Peyer's patch (tissue), 4 donors: ENCODE data around the gene FAM118B. TPM values are rescaled to one million over a fixed set of nuclear protein-coding genes. Genes with fewer than 3 reads are reported as not detected.

ENCODE experiments used
- DNase-seq, 3 donors: peaks; one replicate each; pipeline ENCODE4 v3.0.0-alpha.2; 2017 to 2019
- H3K27ac ChIP-seq, 4 donors: fragments of 200-600 bp; sonication (generic); one replicate each; pipeline ENCODE4 v1.5.1; 2016 to 2019
- H3K27me3 ChIP-seq, 2 donors: fragments of 200-600 bp; sonication (generic); one replicate each; pipeline ENCODE4 v1.5.1; 2019
- H3K36me3 ChIP-seq, 3 donors: fragments of 200-600 bp; sonication (generic); one replicate each; pipeline ENCODE4 v1.5.1; 2016 to 2019
- H3K4me1 ChIP-seq, 4 donors: fragments of 200-600 bp; sonication (generic); one replicate each; pipeline ENCODE4 v1.5.1; 2016 to 2019
- H3K4me3 ChIP-seq, 4 donors: fragments of 200-600 bp; sonication (generic); 1 replicate in 3 of 4; 2 replicates in 1 of 4; pipeline ENCODE4 v1.5.1; 2016 to 2019; ENCODE audit warnings: mild to moderate bottlenecking in 1 of 4
- H3K9me3 ChIP-seq, 4 donors: fragments of 200-600 bp; sonication (generic); one replicate each; pipeline ENCODE4 v1.5.1; 2016 to 2019; ENCODE audit warnings: mild to moderate bottlenecking in 1 of 4
- POLR2A ChIP-seq, 2 donors: fragments of 450-650 bp; IDR thresholded peaks; one replicate each; pipeline ENCODE4 v1.5.1; 2017; ENCODE audit warnings: antibody characterized with exemption in 2 of 2, mild to moderate bottlenecking in 2 of 2, moderate library complexity in 2 of 2
- total RNA-seq, 4 donors: library from RNA; depleted of rRNA; stranded (reverse); fragments of >200 nt; gene quantifications; one replicate each; pipeline ENCODE4 v1.1.0, GENCODE V29; 2016
- TF ChIP-seq, protein P1 (sequence below), 6 experiments: fragments of 450-650 bp in 4 of 6; fragments of 200-600 bp in 2 of 6; sonication (generic) in 1 of 6; IDR thresholded peaks; one replicate each; pipeline ENCODE4 v1.5.1; 2017 to 2019; ENCODE audit warnings: antibody characterized with exemption in 6 of 6, mild to moderate bottlenecking in 3 of 6, moderate library complexity in 1 of 6

FAM118B gene
- total RNA-seq, 4 donors from 2014 or later: 22.9 to 36.9 (median 29.5) TPM

GRCh38 chr11:126182787-126183445 lies 28.7 kb upstream of the FAM118B start:
- TF ChIP-seq, protein P1, sequence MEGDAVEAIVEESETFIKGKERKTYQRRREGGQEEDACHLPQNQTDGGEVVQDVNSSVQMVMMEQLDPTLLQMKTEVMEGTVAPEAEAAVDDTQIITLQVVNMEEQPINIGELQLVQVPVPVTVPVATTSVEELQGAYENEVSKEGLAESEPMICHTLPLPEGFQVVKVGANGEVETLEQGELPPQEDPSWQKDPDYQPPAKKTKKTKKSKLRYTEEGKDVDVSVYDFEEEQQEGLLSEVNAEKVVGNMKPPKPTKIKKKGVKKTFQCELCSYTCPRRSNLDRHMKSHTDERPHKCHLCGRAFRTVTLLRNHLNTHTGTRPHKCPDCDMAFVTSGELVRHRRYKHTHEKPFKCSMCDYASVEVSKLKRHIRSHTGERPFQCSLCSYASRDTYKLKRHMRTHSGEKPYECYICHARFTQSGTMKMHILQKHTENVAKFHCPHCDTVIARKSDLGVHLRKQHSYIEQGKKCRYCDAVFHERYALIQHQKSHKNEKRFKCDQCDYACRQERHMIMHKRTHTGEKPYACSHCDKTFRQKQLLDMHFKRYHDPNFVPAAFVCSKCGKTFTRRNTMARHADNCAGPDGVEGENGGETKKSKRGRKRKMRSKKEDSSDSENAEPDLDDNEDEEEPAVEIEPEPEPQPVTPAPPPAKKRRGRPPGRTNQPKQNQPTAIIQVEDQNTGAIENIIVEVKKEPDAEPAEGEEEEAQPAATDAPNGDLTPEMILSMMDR (IDR thresholded peaks at IDR 0.05): no peak
- no peak for TF ChIP-seq POLR2A (IDR thresholded peaks at IDR 0.05)
- Histone ChIP-seq H3K27ac (no peak overlapping the region), H3K4me1 (peaks cover 0 to under 1% (median 0%) of the 10 kb centered on the region in 4 donors), H3K36me3 (no peaks in the 10 kb centered on the region), H3K4me3 (no peak overlapping the region), H3K9me3 (no peaks in the 10 kb centered on the region), H3K27me3 (no peaks in the 10 kb centered on the region)
- DNase-seq: no peak

- no peak for DNase-seq
- Histone ChIP-seq H3K9me3 (no peaks in the 10 kb centered on the region), H3K4me1 (peaks cover 0 to 5% (median 0%) of the 10 kb centered on the region in 4 donors), H3K36me3 (no peaks in the 10 kb centered on the region), H3K27ac (no peak overlapping the region), H3K27me3 (no peaks in the 10 kb centered on the region), H3K4me3 (no peak overlapping the region)
- no peak for TF ChIP-seq POLR2A (IDR thresholded peaks at IDR 0.05)
- TF ChIP-seq, protein P1 (IDR thresholded peaks at IDR 0.05): no peak
These were observed 26.1 kb upstream of the FAM118B start for GRCh38 chr11:126185259-126186024.

DNA sequence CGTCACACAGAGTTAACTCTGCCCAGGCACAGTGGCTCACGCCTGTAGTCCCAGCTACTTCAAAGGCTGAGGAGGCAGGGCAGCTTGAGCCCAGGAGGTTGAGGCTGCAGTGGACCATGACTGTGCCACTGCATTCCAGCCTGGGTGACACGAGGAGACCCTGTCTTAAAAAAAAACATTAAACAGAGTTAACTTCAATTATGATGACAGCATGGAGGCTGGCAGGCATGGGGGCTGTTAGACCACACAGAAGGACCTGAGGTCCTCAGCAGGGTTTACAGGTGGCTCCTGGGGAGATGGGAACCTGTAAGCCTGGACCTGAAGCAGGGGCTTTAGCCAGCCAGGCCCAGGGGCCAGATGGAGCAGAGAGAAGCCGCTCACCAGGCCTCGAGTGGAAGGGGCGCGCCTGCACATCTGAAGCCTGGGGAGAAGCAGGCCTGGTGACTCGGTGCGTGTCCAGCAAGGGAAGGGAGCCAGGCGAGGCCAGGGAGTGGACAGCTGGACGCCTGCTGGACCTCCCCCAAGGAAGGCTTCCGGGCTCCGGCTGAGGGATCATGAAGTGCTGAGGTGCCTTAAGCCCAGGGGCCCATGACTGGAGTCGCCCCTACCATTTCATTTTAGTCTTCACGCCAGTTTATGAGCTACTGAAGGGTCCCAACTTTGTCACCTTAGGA lies 25.4 kb upstream of the FAM118B start:
- Histone ChIP-seq H3K27ac (no peak overlapping the region), H3K4me3 (no peak overlapping the region), H3K27me3 (no peaks in the 10 kb centered on the region), H3K36me3 (no peaks in the 10 kb centered on the region), H3K4me1 (peaks cover 0 to 5% (median 0%) of the 10 kb centered on the region in 4 donors), H3K9me3 (no peaks in the 10 kb centered on the region)
- TF ChIP-seq, protein P1 (IDR thresholded peaks at IDR 0.05): no peak
- no peak for TF ChIP-seq POLR2A (IDR thresholded peaks at IDR 0.05)
- no peak for DNase-seq

DNA sequence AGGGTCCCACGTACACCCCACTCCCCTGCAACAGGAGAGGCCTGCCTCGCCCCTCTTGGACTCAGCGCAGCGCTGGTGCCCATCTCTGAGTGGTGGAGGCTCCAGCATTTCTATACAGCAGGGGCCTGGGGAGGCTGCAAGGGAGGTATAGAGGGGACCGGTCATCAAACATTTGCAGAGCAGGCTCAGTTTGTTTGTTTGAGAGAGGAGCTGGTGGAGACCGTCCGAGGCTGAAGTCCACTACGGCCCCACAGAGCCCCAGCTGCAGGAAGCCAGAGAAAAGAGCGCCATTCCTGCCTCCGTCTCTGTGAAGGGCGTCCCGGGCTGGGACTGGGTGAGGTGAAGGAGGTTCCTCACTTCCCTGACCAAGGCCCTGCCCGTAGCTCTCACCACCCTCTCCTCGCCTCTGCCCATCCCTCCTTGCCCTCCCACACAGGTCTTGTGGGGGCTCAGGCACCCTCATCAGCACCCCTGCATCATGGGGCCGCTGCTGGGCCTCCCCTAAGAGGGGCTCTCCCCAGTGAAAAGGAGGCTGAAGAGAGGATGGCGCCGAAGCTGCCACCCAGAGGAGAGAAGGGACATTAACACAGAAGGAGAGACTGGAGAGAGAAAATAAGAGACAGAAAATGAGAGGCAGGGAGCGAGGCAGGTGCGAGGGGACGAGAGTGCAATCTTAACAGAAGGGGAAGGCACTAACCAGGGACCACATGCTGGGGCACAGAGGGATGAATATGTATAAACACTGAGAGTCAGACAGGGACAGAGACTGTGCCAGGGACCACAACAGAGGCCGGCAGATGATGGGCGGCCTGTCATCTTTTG lies 24.7 kb upstream of the FAM118B start:
- Histone ChIP-seq H3K9me3 (no peaks in the 10 kb centered on the region), H3K27ac (no peak overlapping the region), H3K4me1 (peaks cover 0 to 5% (median 0%) of the 10 kb centered on the region in 4 donors), H3K4me3 (no peak overlapping the region), H3K36me3 (no peaks in the 10 kb centered on the region), H3K27me3 (no peaks in the 10 kb centered on the region)
- no peak for DNase-seq
- TF ChIP-seq, protein P1 (IDR thresholded peaks at IDR 0.05): peak in 3 of 6 experiments; percentile 18 to 25 (median 23)
- no peak for TF ChIP-seq POLR2A (IDR thresholded peaks at IDR 0.05)
